Ovary (tissue), 3 donors: ENCODE measurements around the gene F2RL1.

Source experiments
- CTCF ChIP-seq, 3 donors: fragments of 450-650 bp in 2 of 3; fragments of 200-600 bp in 1 of 3; IDR thresholded peaks; one replicate each; pipeline versions ENCODE4 v1.5.1 to v1.8.0; 2016 to 2022; ENCODE audit warnings: antibody characterized with exemption in 3 of 3, mild to moderate bottlenecking in 1 of 3
- POLR2A ChIP-seq: fragments of 450-650 bp; IDR thresholded peaks from one replicate; pipeline ENCODE4 v1.6.1; 2017; ENCODE audit warnings: antibody characterized with exemption, mild to moderate bottlenecking, moderate library complexity
- donor health status: DM: no; HTN: no; CAD: no.

- TF ChIP-seq POLR2A: no peak
- TF ChIP-seq CTCF (IDR thresholded peaks at IDR 0.05): no peak
These were observed 28.7 kb upstream of the F2RL1 start for GRCh38 chr5:76789991-76790581.
